HUES6 (cell line): ENCODE data around the gene KIAA0753.
"Not testable (repeated sequence)": the region's sequence is repeated elsewhere in the genome, so short reads cannot be mapped to it uniquely, and the experiment has no call there.

Experiments
- H3K27ac ChIP-seq: 2 replicates; pipeline ENCODE4 v1.7.0; 2013; ENCODE audit warnings: low read depth, mild to moderate bottlenecking, low read length, inconsistent platforms
- H3K27me3 ChIP-seq: 2 replicates; pipeline ENCODE4 v1.6.1; 2013; ENCODE audit warnings: low read length; ENCODE audit not compliant: control insufficient read depth, insufficient read depth
- H3K36me3 ChIP-seq: 2 replicates; pipeline ENCODE4 v1.6.1; 2013; ENCODE audit warnings: low read length; ENCODE audit not compliant: control insufficient read depth, insufficient read depth
- H3K4me1 ChIP-seq: 2 replicates; pipeline ENCODE4 v1.6.1; 2013; ENCODE audit warnings: low read length; ENCODE audit not compliant: control insufficient read depth, insufficient read depth
- H3K4me3 ChIP-seq: 2 replicates; pipeline ENCODE4 v1.5.1; 2013; ENCODE audit warnings: low read depth, low read length
- H3K9ac ChIP-seq: one replicate; pipeline ENCODE4 v1.6.1; 2013; ENCODE audit warnings: mild to moderate bottlenecking, low read length
- H3K9me3 ChIP-seq: 2 replicates; pipeline ENCODE4 v1.6.1; 2013; ENCODE audit warnings: low read depth, low read length; ENCODE audit not compliant: control insufficient read depth, insufficient read depth

The KIAA0753 gene

GRCh38 chr17:6596081-6596480 lies 44.4 kb downstream of the KIAA0753 start:
- Histone ChIP-seq H3K9me3 (no peaks in the 10 kb centered on the region), H3K27ac (no peak overlapping the region), H3K4me3 (no peak overlapping the region), H3K4me1 (0 out of 2 replicates have a peak, but pooled peaks cover 3% of the 10 kb centered on the region), H3K27me3 (no peaks in the 10 kb centered on the region), H3K9ac (no peak overlapping the region), H3K36me3 (peaks cover 82% of the 10 kb centered on the region)

- not testable (repeated sequence) for H3K27ac ChIP-seq, H3K9me3 ChIP-seq, H3K27me3 ChIP-seq, H3K4me3 ChIP-seq, H3K4me1 ChIP-seq, H3K9ac ChIP-seq
- peaks cover 83% of the 10 kb centered on the region for H3K36me3 ChIP-seq
These were observed 47.1 kb downstream of the KIAA0753 start for GRCh38 chr17:6593371-6593770.

GRCh38 chr17:6592173-6592572 lies 48.3 kb downstream of the KIAA0753 start:
- peaks cover 87% of the 10 kb centered on the region for H3K36me3 ChIP-seq
- no peak overlapping the region for H3K4me3 ChIP-seq
- H3K9ac ChIP-seq = no peak overlapping the region
- no peaks in the 10 kb centered on the region for H3K9me3 ChIP-seq
- H3K27me3 ChIP-seq = no peaks in the 10 kb centered on the region
- H3K27ac ChIP-seq = no peak overlapping the region
- H3K4me1 ChIP-seq = 0 out of 2 replicates have a peak, but pooled peaks cover 3% of the 10 kb centered on the region

GRCh38 chr17:6591599-6592158 lies 48.8 kb downstream of the KIAA0753 start:
- no peak overlapping the region for H3K4me3 ChIP-seq
- H3K9ac ChIP-seq = no peak overlapping the region
- H3K27me3 ChIP-seq = no peaks in the 10 kb centered on the region
- 0 out of 2 replicates have a peak, but pooled peaks cover 3% of the 10 kb centered on the region for H3K4me1 ChIP-seq
- H3K9me3 ChIP-seq = no peaks in the 10 kb centered on the region
- H3K36me3 ChIP-seq = peaks cover 86% of the 10 kb centered on the region
- no peak overlapping the region for H3K27ac ChIP-seq

- Histone ChIP-seq H3K27ac (no peak overlapping the region), H3K27me3 (no peaks in the 10 kb centered on the region), H3K36me3 (peaks cover 82% of the 10 kb centered on the region), H3K4me3 (no peak overlapping the region), H3K9ac (no peak overlapping the region), H3K9me3 (no peaks in the 10 kb centered on the region), H3K4me1 (0 out of 2 replicates have a peak, but pooled peaks cover 3% of the 10 kb centered on the region)
These were observed 51.1 kb downstream of the KIAA0753 start for GRCh38 chr17:6589266-6589946.

GRCh38 chr17:6588165-6588564 lies 52.3 kb downstream of the KIAA0753 start:
- no peaks in the 10 kb centered on the region for H3K9me3 ChIP-seq
- peaks cover 82% of the 10 kb centered on the region for H3K36me3 ChIP-seq
- no peak overlapping the region for H3K4me3 ChIP-seq
- no peaks in the 10 kb centered on the region for H3K27me3 ChIP-seq
- H3K27ac ChIP-seq = no peak overlapping the region
- H3K4me1 ChIP-seq = 0 out of 2 replicates have a peak, but pooled peaks cover 3% of the 10 kb centered on the region
- H3K9ac ChIP-seq = no peak overlapping the region

GRCh38 chr17:6587310-6587709 lies 53.2 kb downstream of the KIAA0753 start:
- H3K27ac ChIP-seq = no peak overlapping the region
- H3K4me1 ChIP-seq = 0 out of 2 replicates have a peak, but pooled peaks cover 1% of the 10 kb centered on the region
- H3K9me3 ChIP-seq = no peaks in the 10 kb centered on the region
- no peaks in the 10 kb centered on the region for H3K27me3 ChIP-seq
- H3K4me3 ChIP-seq = no peak overlapping the region
- no peak overlapping the region for H3K9ac ChIP-seq
- peaks cover 82% of the 10 kb centered on the region for H3K36me3 ChIP-seq

GRCh38 chr17:6583411-6583810 lies 57.1 kb downstream of the KIAA0753 start:
- peaks cover 4% of the 10 kb centered on the region; the same call in 1 of the 2 replicates for H3K4me1 ChIP-seq
- no peaks in the 10 kb centered on the region for H3K9me3 ChIP-seq
- no peak overlapping the region for H3K9ac ChIP-seq
- no peak overlapping the region for H3K27ac ChIP-seq
- H3K36me3 ChIP-seq = peaks cover 59% of the 10 kb centered on the region
- H3K27me3 ChIP-seq = no peaks in the 10 kb centered on the region
- no peak overlapping the region for H3K4me3 ChIP-seq

GRCh38 chr17:6580625-6581024 lies 59.9 kb downstream of the KIAA0753 start:
- Histone ChIP-seq H3K9me3 (no peaks in the 10 kb centered on the region), H3K36me3 (peaks cover 44% of the 10 kb centered on the region)

GRCh38 chr17:6578491-6578890 lies 62.0 kb downstream of the KIAA0753 start:
- Histone ChIP-seq H3K4me1 (peaks cover 14% of the 10 kb centered on the region), H3K27me3 (no peaks in the 10 kb centered on the region), H3K27ac (no peak overlapping the region)

More at GRCh38 chr17:6580625-6581024, 59.9 kb downstream of the KIAA0753 start:
- H3K9ac ChIP-seq = no peak overlapping the region
- H3K27me3 ChIP-seq = no peaks in the 10 kb centered on the region
- H3K27ac ChIP-seq = no peak overlapping the region
- peaks cover 5% of the 10 kb centered on the region for H3K4me1 ChIP-seq
- no peak overlapping the region for H3K4me3 ChIP-seq

GRCh38 chr17:6577686-6578263 lies 62.7 kb downstream of the KIAA0753 start:
- Histone ChIP-seq H3K4me3 (no peak overlapping the region), H3K9ac (no peak overlapping the region), H3K9me3 (no peaks in the 10 kb centered on the region), H3K36me3 (peaks cover 25% of the 10 kb centered on the region), H3K27me3 (no peaks in the 10 kb centered on the region), H3K4me1 (peaks cover 14% of the 10 kb centered on the region), H3K27ac (no peak overlapping the region)

More at GRCh38 chr17:6578491-6578890, 62.0 kb downstream of the KIAA0753 start:
- no peak overlapping the region for H3K4me3 ChIP-seq
- H3K36me3 ChIP-seq = peaks cover 33% of the 10 kb centered on the region
- no peaks in the 10 kb centered on the region for H3K9me3 ChIP-seq
- H3K9ac ChIP-seq = no peak overlapping the region
